Upper lobe of left lung (tissue), 6 donors: ENCODE results near the gene PLEKHA5. TPM values are rescaled to one million over a fixed set of nuclear protein-coding genes. Genes with fewer than 3 reads are reported as not detected.

ENCODE experiments used
- ATAC-seq, 2 donors: fragments of 200-7000 bp; cut with Tn5 transposase; one replicate each; pipeline ENCODE4 v1.9.1; 2022; ENCODE audit warnings: mild to moderate bottlenecking in 2 of 2, moderate library complexity in 2 of 2; ENCODE audit not compliant: low FRiP score in 2 of 2
- DNase-seq, 2 donors: peaks; one replicate each; pipeline ENCODE4 v3.0.0-alpha.2; 2019 to 2020
- H3K27ac ChIP-seq, 4 donors: fragments of 200-600 bp; sonication (generic); one replicate each; pipeline ENCODE4 v1.5.1; 2016 to 2019
- H3K27me3 ChIP-seq, 4 donors: fragments of 200-600 bp; sonication (generic); one replicate each; pipeline ENCODE4 v1.5.1; 2017 to 2019
- H3K36me3 ChIP-seq, 4 donors: fragments of 200-600 bp; sonication (generic); one replicate each; pipeline ENCODE4 v1.5.1; 2016 to 2019
- H3K4me1 ChIP-seq, 4 donors: fragments of 200-600 bp; sonication (generic); one replicate each; pipeline ENCODE4 v1.5.1; 2018 to 2019
- H3K4me3 ChIP-seq, 4 donors: fragments of 200-600 bp; sonication (generic); one replicate each; pipeline ENCODE4 v1.5.1; 2017 to 2019; ENCODE audit warnings: mild to moderate bottlenecking in 2 of 4, moderate library complexity in 1 of 4
- H3K9me3 ChIP-seq, 4 donors: fragments of 200-600 bp; sonication (generic); one replicate each; pipeline ENCODE4 v1.5.1; 2018 to 2019
- EP300 ChIP-seq, 4 donors: sonication (generic); formaldehyde crosslinking; IDR thresholded peaks; one replicate each; pipeline ENCODE4 v1.5.1; 2017; ENCODE audit warnings: antibody characterized with exemption in 4 of 4, control low read depth in 2 of 4
- POLR2A ChIP-seq, 4 donors: fragments of 450-650 bp; IDR thresholded peaks; one replicate each; pipeline ENCODE4 v1.5.1; 2016 to 2017; ENCODE audit warnings: antibody characterized with exemption in 4 of 4, mild to moderate bottlenecking in 2 of 4
- POLR2AphosphoS5 ChIP-seq, 2 donors: sonication (generic); formaldehyde crosslinking; IDR thresholded peaks; one replicate each; pipeline ENCODE4 v1.5.1; 2017; ENCODE audit warnings: antibody characterized with exemption in 2 of 2
- WGBS, 2 donors: methylation state at CpG; one replicate each; pipeline ENCODE4 v1.1.5; 2017 to 2018; 5-methylcytosine and 5-hydroxymethylcytosine counted together
- total RNA-seq, 6 donors: library from RNA; depleted of rRNA in 4 of 6; stranded (reverse); fragments of >200 nt in 4 of 6; gene quantifications; one replicate each; pipeline versions ENCODE4 v1.1.0 to v1.2.1, GENCODE V29; 2016 to 2021
- TF ChIP-seq, protein P1 (sequence below), 6 experiments: fragments of 450-650 bp in 4 of 6; fragments of 200-600 bp in 2 of 6; sonication (generic) in 2 of 6; IDR thresholded peaks; one replicate each; pipeline ENCODE4 v1.5.1; 2016 to 2019; ENCODE audit warnings: antibody characterized with exemption in 6 of 6
- donor health status: DM: no; HTN: no; CAD: no; lungs with moderate emphysema.
- donor health status: DM: no; HTN: yes; CAD: no; lungs with severe emphysema.

PLEKHA5 gene
- total RNA-seq, 6 donors from 2014 or later, result 18.5 to 89.6 (median 25.9) TPM

DNA sequence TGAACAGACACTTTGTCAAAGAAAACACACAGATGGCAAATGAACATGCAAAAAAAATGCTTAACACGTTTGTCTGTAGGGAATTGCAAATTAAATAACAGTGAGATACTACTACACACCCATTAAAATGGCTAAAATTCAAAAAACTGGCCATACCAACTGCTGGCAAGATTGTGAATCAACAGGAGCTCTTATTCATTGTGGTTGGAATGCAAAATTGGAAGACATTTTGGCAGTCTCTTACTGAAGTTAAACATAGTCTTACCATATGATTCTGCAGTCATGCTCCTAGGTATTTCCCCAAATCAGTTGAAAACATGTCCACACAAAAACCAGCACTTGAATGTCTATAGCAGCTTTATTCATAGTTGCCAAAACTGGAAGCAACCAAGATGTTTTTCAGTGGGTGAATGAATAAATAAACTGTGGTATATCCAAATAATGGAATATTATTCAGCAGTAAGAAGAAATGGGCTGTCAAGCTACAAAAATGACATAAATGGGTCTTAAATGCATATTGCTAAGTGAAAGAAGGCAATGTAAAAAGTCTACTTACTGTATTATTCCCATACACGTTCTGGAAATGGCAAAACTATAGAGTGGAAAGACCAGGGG is 91.4 kb downstream of the PLEKHA5 start:
- no peak overlapping the region for H3K27ac ChIP-seq
- no peaks in the 10 kb centered on the region for H3K27me3 ChIP-seq
- ATAC-seq (no peak), DNase-seq (no peak)
- H3K4me3 ChIP-seq, result no peak overlapping the region
- no peak for TF ChIP-seq EP300 (IDR thresholded peaks at IDR 0.05)
- TF ChIP-seq POLR2A (IDR thresholded peaks at IDR 0.05), result no peak
- TF ChIP-seq, protein P1, sequence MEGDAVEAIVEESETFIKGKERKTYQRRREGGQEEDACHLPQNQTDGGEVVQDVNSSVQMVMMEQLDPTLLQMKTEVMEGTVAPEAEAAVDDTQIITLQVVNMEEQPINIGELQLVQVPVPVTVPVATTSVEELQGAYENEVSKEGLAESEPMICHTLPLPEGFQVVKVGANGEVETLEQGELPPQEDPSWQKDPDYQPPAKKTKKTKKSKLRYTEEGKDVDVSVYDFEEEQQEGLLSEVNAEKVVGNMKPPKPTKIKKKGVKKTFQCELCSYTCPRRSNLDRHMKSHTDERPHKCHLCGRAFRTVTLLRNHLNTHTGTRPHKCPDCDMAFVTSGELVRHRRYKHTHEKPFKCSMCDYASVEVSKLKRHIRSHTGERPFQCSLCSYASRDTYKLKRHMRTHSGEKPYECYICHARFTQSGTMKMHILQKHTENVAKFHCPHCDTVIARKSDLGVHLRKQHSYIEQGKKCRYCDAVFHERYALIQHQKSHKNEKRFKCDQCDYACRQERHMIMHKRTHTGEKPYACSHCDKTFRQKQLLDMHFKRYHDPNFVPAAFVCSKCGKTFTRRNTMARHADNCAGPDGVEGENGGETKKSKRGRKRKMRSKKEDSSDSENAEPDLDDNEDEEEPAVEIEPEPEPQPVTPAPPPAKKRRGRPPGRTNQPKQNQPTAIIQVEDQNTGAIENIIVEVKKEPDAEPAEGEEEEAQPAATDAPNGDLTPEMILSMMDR (IDR thresholded peaks at IDR 0.05), result no peak
- no peak for TF ChIP-seq POLR2AphosphoS5 (IDR thresholded peaks at IDR 0.05)
- WGBS, 2 donors, result 86 to 93% methylated on average over 2 of the region's 2 CpGs
- no peaks in the 10 kb centered on the region for H3K4me1 ChIP-seq
- H3K9me3 ChIP-seq, result no peaks in the 10 kb centered on the region
- no peaks in the 10 kb centered on the region for H3K36me3 ChIP-seq

DNA sequence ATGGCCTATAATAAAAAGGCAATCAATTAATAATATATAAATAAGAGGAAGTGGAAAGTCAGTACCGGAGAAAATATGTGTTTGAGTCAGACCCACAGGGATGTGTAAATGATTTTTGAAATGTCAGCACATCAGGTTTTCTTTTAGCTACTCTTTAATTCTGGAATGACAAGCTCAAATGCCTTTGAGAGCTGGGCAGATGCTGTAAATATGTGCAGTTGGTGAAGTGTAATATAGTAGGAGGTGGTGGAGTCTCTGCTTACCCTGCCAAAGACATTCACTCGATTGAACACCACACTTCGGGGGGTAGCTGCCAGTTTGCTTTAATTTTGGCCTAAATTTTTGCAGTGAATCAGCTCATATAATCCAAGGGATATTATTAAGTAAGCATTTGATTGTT is 93.0 kb downstream of the PLEKHA5 start:
- Histone ChIP-seq H3K4me1 (peaks cover 0 to 3% (median 0%) of the 10 kb centered on the region in 4 donors), H3K9me3 (no peaks in the 10 kb centered on the region), H3K27me3 (no peaks in the 10 kb centered on the region), H3K4me3 (no peak overlapping the region), H3K36me3 (no peaks in the 10 kb centered on the region), H3K27ac (no peak overlapping the region)
- WGBS, 2 donors, result 69 to 75% methylated on average over 3 of the region's 3 CpGs
- TF ChIP-seq POLR2AphosphoS5 (IDR thresholded peaks at IDR 0.05) (no peak), EP300 (IDR thresholded peaks at IDR 0.05) (no peak)
- TF ChIP-seq, protein P1 (IDR thresholded peaks at IDR 0.05), result no peak
- no peak for ATAC-seq
- DNase-seq, result no peak

DNA sequence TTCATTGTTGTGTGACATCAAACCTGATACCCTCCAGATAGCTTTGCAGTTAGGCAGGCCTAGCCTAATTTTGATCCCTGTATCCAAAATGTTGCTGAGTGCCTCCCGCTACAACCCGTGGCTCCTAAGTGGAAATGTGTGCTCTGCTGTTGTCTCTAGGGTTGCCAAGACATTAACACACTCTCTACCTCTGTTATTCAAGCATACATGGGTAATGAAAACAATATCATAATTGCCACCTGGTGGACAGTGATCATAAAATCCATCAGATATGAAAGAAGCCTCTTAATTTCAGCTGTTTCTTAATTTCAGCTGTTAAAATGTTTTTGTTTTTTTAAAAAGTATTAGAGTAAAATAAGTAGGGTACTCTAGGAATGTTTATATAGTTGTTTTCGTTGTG is 93.5 kb downstream of the PLEKHA5 start:
- DNase-seq, result no peak
- WGBS, 2 donors, result 59 to 62% methylated on average over 3 of the region's 3 CpGs
- Histone ChIP-seq H3K36me3 (no peaks in the 10 kb centered on the region), H3K4me3 (no peak overlapping the region), H3K27me3 (no peaks in the 10 kb centered on the region), H3K27ac (no peak overlapping the region), H3K4me1 (peaks cover 0 to 3% (median under 1%) of the 10 kb centered on the region in 4 donors), H3K9me3 (no peaks in the 10 kb centered on the region)
- TF ChIP-seq EP300 (IDR thresholded peaks at IDR 0.05) (no peak), POLR2A (IDR thresholded peaks at IDR 0.05) (no peak), POLR2AphosphoS5 (IDR thresholded peaks at IDR 0.05) (no peak)
- TF ChIP-seq, protein P1 (IDR thresholded peaks at IDR 0.05), result no peak
- ATAC-seq, result peak in 1 of 2 donors; percentile 17

- 77 to 87% methylated on average over 1 of the region's 1 CpG for WGBS, 2 donors
- H3K4me3 ChIP-seq, result no peak overlapping the region
- H3K27ac ChIP-seq, result no peak overlapping the region
- TF ChIP-seq, protein P1 (IDR thresholded peaks at IDR 0.05), result no peak
- TF ChIP-seq POLR2A (IDR thresholded peaks at IDR 0.05) (no peak), POLR2AphosphoS5 (IDR thresholded peaks at IDR 0.05) (no peak), EP300 (IDR thresholded peaks at IDR 0.05) (no peak)
- H3K4me1 ChIP-seq, result peaks cover 0 to 3% (median 1%) of the 10 kb centered on the region in 4 donors
- ATAC-seq (peak in 1 of 2 donors; percentile 45), DNase-seq (no peak)
- no peaks in the 10 kb centered on the region for H3K27me3 ChIP-seq
- no peaks in the 10 kb centered on the region for H3K9me3 ChIP-seq
- no peaks in the 10 kb centered on the region for H3K36me3 ChIP-seq
Measured at GRCh38 chr12:19223695-19224094, 94.2 kb downstream of the PLEKHA5 start.

- no peak for TF ChIP-seq POLR2AphosphoS5 (IDR thresholded peaks at IDR 0.05)
- no peaks in the 10 kb centered on the region for H3K27me3 ChIP-seq
- DNase-seq, result no peak
- 80 to 84% methylated on average over 3 of the region's 3 CpGs for WGBS, 2 donors
- H3K27ac ChIP-seq, result no peak overlapping the region
- peaks cover 0 to 3% (median 1%) of the 10 kb centered on the region in 4 donors for H3K4me1 ChIP-seq
- no peak overlapping the region for H3K4me3 ChIP-seq
- H3K9me3 ChIP-seq, result no peaks in the 10 kb centered on the region
- ATAC-seq, result no peak
- H3K36me3 ChIP-seq, result no peaks in the 10 kb centered on the region
Measured at GRCh38 chr12:19224746-19225145, 95.2 kb downstream of the PLEKHA5 start.
